B cell (primary cell): ENCODE results near the gene FKRP.

Source experiments
- CTCF ChIP-seq: fragments of 200-600 bp; IDR thresholded peaks from one replicate; pipeline ENCODE4 v1.8.0; 2022; ENCODE audit warnings: antibody characterized with exemption, mild to moderate bottlenecking
- EZH2 ChIP-seq: IDR thresholded peaks from 2 replicates; pipeline ENCODE4 v1.6.1; 2012; ENCODE audit warnings: borderline replicate concordance, low read depth, mild to moderate bottlenecking, moderate library complexity, low read length; ENCODE audit not compliant: insufficient read depth, poor library complexity, severe bottlenecking

- TF ChIP-seq CTCF = no peak
- no peak for TF ChIP-seq EZH2
Observed at GRCh38 chr19:46760363-46760762, 14.5 kb downstream of the FKRP start.
